CD4-positive, alpha-beta memory T cell (primary cell): Measurements from ENCODE around the gene GP1BB. TPM values are rescaled to one million over a fixed set of nuclear protein-coding genes. Genes with fewer than 3 reads are reported as not detected.
"Not testable (repeated sequence)": the region's sequence is repeated elsewhere in the genome, so short reads cannot be mapped to it uniquely, and the experiment has no call there.

Source experiments
- CTCF ChIA-PET: fragments of 350-600 bp; sonication (Branson Sonifier 250); formaldehyde crosslinking; loops from one replicate; lab custom pipeline; 2021; ENCODE audit warnings: inconsistent platforms; ENCODE audit not compliant: partially characterized antibody; lab: Charles Lee
- POLR2A ChIA-PET: fragments of 350-600 bp; sonication (Branson Sonifier 250); formaldehyde crosslinking; loops from one replicate; lab custom pipeline; 2021; ENCODE audit not compliant: partially characterized antibody; lab: Charles Lee
- DNase-seq, 5 donors: peaks; one replicate each; pipeline versions ENCODE4 v3.0.0 to v3.0.0-alpha.2; 2020 to 2022; ENCODE audit warnings: mixed read lengths in 1 of 5
- H3K27ac ChIP-seq: one replicate; pipeline ENCODE4 v1.7.0; 2013; ENCODE audit warnings: low read depth, low read length
- H3K27me3 ChIP-seq: 2 replicates; pipeline ENCODE4 v1.7.0; 2013; ENCODE audit warnings: mild to moderate bottlenecking, low read length, moderate library complexity; ENCODE audit not compliant: insufficient read depth
- H3K36me3 ChIP-seq: 2 replicates; pipeline ENCODE4 v1.7.0; 2013; ENCODE audit warnings: mild to moderate bottlenecking, low read length, moderate library complexity; ENCODE audit not compliant: insufficient read depth
- H3K4me1 ChIP-seq: 2 replicates; pipeline ENCODE4 v1.7.0; 2013; ENCODE audit warnings: mild to moderate bottlenecking, low read length, moderate library complexity; ENCODE audit not compliant: insufficient read depth
- H3K4me3 ChIP-seq, 2 donors: one replicate each; pipeline ENCODE4 v1.7.0; 2013; ENCODE audit warnings: low read length in 2 of 2, mild to moderate bottlenecking in 1 of 2
- H3K9me3 ChIP-seq, 2 donors: one replicate each; pipeline ENCODE4 v1.7.0; 2013; ENCODE audit warnings: low read length in 2 of 2, control low read depth in 1 of 2; ENCODE audit not compliant: control insufficient read depth in 1 of 2
- H3K27ac Mint-ChIP-seq, 7 donors: one replicate each; pipeline ENCODE4 v1.8.0; 2020 to 2021; ENCODE audit warnings: mixed read lengths in 7 of 7, mild to moderate bottlenecking in 6 of 7, inconsistent platforms in 3 of 7, moderate library complexity in 3 of 7
- H3K27me3 Mint-ChIP-seq, 2 donors: one replicate each; pipeline ENCODE4 v1.8.0; 2020 to 2021; ENCODE audit warnings: mixed read lengths in 2 of 2
- H3K36me3 Mint-ChIP-seq, 2 donors: one replicate each; pipeline ENCODE4 v1.8.0; 2020 to 2021; ENCODE audit warnings: mixed read lengths in 2 of 2, inconsistent platforms in 1 of 2, mild to moderate bottlenecking in 1 of 2
- H3K4me1 Mint-ChIP-seq, 4 donors: one replicate each; pipeline ENCODE4 v1.8.0; 2020 to 2021; ENCODE audit warnings: mixed read lengths in 4 of 4, mild to moderate bottlenecking in 1 of 4
- H3K4me3 Mint-ChIP-seq, 8 donors: one replicate each; pipeline ENCODE4 v1.8.0; 2020 to 2021; ENCODE audit warnings: mixed read lengths in 8 of 8, mild to moderate bottlenecking in 7 of 8, moderate library complexity in 6 of 8, inconsistent platforms in 3 of 8
- H3K9me3 Mint-ChIP-seq, 8 donors: one replicate each; pipeline ENCODE4 v1.8.0; 2020 to 2021; ENCODE audit warnings: mixed read lengths in 8 of 8, mild to moderate bottlenecking in 5 of 8, inconsistent platforms in 3 of 8, moderate library complexity in 1 of 8
- intact Hi-C: fragments of 100-400 bp; cut with micrococcal nuclease; formaldehyde crosslinking; loops from one replicate; pipeline ENCODE4 v1.15.1; 2023
- polyA plus RNA-seq, 2 donors: library from polyadenylated mRNA; unstranded; fragments of 300-500 nt; fragmentation: Illumina TruSeq; gene quantifications; one replicate each; pipeline ENCODE4 v1.2.3, GENCODE V29; 2021
- total RNA-seq, 2 experiments: library from RNA; stranded (reverse); gene quantifications; one replicate each; pipeline ENCODE4 v1.2.3, GENCODE V29; 2021

GP1BB gene
- not detected for total RNA-seq
- polyA plus RNA-seq, result not detected

DNA sequence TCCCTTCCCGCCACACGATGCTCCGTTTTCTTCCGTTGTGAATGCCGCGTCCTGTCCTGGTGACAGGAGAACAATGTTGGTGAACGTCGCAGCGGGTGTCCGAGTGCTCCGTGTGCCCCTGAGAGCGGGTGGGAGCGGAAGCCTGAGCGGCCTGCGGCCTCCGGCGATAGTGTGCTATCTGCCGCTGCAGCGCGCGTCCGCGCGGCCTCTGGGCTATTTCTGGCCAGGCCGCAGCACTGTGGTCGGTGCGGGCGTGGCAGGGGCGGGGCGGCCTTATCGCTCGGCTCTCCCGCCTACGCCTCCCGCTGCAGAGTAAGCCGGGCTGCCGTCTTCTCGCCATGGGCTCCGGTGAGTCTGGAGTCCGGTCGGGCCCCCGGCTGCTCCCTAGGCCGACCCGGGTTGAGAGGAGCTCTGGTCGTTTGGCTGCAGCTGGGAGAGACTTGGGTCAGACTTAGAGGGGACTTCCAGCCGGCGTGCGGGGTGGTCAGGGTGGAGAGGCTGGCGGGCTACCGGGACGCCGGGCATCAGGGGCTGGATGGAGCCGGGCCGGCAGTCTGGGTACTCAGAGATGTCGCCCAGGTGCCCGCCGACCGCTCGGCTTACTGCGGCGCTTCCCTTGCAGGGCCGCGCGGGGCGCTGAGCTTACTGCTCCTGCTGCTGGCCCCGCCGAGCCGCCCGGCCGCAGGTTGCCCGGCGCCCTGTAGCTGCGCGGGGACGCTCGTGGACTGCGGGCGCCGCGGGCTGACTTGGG is at the start of gene GP1BB:
TSS of gene GP1BB (plus strand) at position 308 of the 751 bp plus-strand sequence. CDS start at position 339, 31 bp downstream.
- H3K9me3 ChIP-seq, result no peaks in the 10 kb centered on the region
- DNase-seq, result peak in 3 of 5 donors; percentile 15 to 37 (median 17)
- intact Hi-C loops, result no loop called here
- H3K36me3 ChIP-seq, result no peaks in the 10 kb centered on the region
- H3K27me3 ChIP-seq, result peaks cover 5% of the 10 kb centered on the region
- H3K27me3 Mint-ChIP-seq, result peaks cover 30 to 37% of the 10 kb centered on the region in 2 donors
- ChIA-PET POLR2A (no interaction called here), CTCF (no interaction called here)
- peak within 1 kb of the TSS in 1 of 2 donors; percentile 6 for H3K4me3 ChIP-seq
- H3K4me3 Mint-ChIP-seq, result peak within 1 kb of the TSS in 7 of 8 donors; percentile 2 to 70 (median 59)
- H3K36me3 Mint-ChIP-seq, result no peaks in the 10 kb centered on the region
- peaks cover 0 to 4% (median 0%) of the 10 kb centered on the region in 8 donors for H3K9me3 Mint-ChIP-seq
- no peak within 1 kb of the TSS for H3K27ac ChIP-seq
- H3K27ac Mint-ChIP-seq, result no peak within 1 kb of the TSS
- H3K4me1 ChIP-seq, result peaks cover 17% of the 10 kb centered on the region
- peaks cover 2 to 36% (median 12%) of the 10 kb centered on the region in 4 donors for H3K4me1 Mint-ChIP-seq

DNA sequence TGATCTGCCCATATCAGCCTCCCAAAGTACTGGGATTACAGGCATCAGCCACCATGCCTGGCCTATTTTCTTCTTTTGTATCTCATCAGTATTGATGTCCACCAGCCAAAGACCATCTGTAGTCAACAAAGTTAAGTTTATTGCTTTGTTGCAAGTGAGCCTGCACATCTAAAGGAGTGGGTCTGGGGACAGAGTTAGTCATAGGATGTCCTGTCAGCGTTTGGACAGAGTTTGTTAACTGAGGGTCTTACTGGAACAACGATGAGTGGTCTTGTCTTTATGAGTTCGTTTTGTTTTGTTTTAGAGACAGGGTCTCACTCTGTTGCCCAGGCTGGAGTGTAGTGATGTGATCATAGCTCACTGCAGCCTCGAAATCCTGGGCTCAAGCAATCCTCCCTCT is 49.7 kb upstream of the GP1BB start:
- intact Hi-C loops, result no loop called here
- CTCF ChIA-PET, result no interaction called here

DNA sequence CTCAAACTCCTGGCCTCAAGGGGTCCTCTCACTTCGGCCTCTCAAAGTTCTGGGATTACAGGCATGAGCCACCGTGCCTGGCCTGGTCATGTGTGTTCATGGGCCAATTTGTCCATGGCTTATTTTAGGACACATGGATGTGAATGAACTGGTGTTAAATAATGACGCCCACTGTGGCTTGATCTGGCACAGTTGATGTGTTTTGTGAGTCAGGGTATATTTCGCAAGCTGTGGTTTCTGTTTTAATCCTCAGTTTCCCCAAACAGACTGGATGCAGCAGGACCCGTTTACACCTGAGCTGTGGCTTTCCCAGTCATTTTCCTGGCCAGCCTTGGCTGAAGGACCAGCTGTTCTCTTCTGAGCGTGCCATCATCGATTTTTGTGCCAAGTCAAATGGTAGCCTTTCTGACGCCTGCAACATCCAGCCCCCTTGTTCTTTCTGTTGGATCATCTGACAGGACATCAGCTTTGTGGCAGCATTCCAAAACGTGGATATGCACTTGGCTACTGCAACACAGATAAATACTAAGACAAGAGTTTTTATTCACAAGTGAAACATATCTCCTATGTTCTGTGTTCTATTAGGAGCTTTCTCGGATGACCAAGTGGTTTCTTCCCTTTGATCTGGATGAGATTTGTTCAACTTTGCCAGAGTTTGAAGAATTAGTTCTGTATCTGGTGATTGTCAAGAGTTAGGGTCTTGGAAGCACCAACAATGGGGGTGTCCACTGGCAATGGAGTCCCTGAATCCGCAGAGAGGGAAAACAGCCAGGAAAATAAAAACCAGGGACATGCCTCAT is 49.0 kb upstream of the GP1BB start:
- peaks cover 10 to 12% of the 10 kb centered on the region in 2 donors for H3K27me3 Mint-ChIP-seq
- H3K4me1 Mint-ChIP-seq, result no peaks in the 10 kb centered on the region
- CTCF ChIA-PET, result no interaction called here
- no peak overlapping the region for H3K4me3 ChIP-seq
- no peaks in the 10 kb centered on the region for H3K36me3 ChIP-seq
- no peaks in the 10 kb centered on the region for H3K9me3 Mint-ChIP-seq
- H3K27ac Mint-ChIP-seq, result no peak overlapping the region
- H3K36me3 Mint-ChIP-seq, result no peaks in the 10 kb centered on the region
- H3K4me3 Mint-ChIP-seq, result no peak overlapping the region
- peaks cover 6% of the 10 kb centered on the region for H3K27me3 ChIP-seq
- H3K4me1 ChIP-seq, result no peaks in the 10 kb centered on the region
- no peak for DNase-seq
- POLR2A ChIA-PET, result no interaction called here
- intact Hi-C loops, result no loop called here
- no peak overlapping the region for H3K27ac ChIP-seq
- H3K9me3 ChIP-seq, result no peaks in the 10 kb centered on the region

More for the DNA sequence above, 49.7 kb upstream of the GP1BB start:
- Histone ChIP-seq H3K4me1 (no peaks in the 10 kb centered on the region), H3K4me3 (no peak overlapping the region), H3K9me3 (no peaks in the 10 kb centered on the region), H3K27ac (no peak overlapping the region), H3K27me3 (peaks cover 6% of the 10 kb centered on the region), H3K36me3 (no peaks in the 10 kb centered on the region)
- no peak for DNase-seq
- Mint-ChIP-seq H3K27me3 (peaks cover 10 to 12% of the 10 kb centered on the region in 2 donors), H3K9me3 (no peaks in the 10 kb centered on the region), H3K4me3 (no peak overlapping the region), H3K4me1 (no peaks in the 10 kb centered on the region), H3K27ac (no peak overlapping the region), H3K36me3 (no peaks in the 10 kb centered on the region)
- POLR2A ChIA-PET, result no interaction called here

DNA sequence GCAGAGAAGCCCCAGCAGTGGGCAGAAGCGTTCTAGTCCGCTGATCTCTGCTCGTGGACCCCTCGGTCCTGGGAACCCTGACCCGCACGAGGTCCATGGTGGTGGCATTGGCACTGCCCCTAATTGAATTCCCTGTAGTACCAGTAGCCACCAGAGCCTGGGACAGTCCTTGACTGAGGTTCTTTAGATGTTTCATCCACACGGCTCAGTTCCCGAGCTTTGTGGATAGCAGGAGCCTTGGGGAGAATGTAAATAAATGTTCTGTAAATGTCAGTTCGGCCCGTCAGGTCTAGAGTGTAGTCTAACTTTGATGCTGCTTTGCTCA is 48.4 kb upstream of the GP1BB start:
- no peaks in the 10 kb centered on the region for H3K36me3 Mint-ChIP-seq
- intact Hi-C loops, result no loop called here
- POLR2A ChIA-PET, result no interaction called here
- no peak overlapping the region for H3K4me3 Mint-ChIP-seq
- H3K4me1 Mint-ChIP-seq, result no peaks in the 10 kb centered on the region
- no peak overlapping the region for H3K4me3 ChIP-seq
- no peaks in the 10 kb centered on the region for H3K9me3 ChIP-seq
- H3K27ac Mint-ChIP-seq, result no peak overlapping the region
- H3K27me3 Mint-ChIP-seq, result peaks cover 10 to 12% of the 10 kb centered on the region in 2 donors
- H3K36me3 ChIP-seq, result no peaks in the 10 kb centered on the region
- no peaks in the 10 kb centered on the region for H3K4me1 ChIP-seq
- peaks cover 9% of the 10 kb centered on the region for H3K27me3 ChIP-seq
- H3K9me3 Mint-ChIP-seq, result no peaks in the 10 kb centered on the region
- H3K27ac ChIP-seq, result no peak overlapping the region
- CTCF ChIA-PET, result no interaction called here
- DNase-seq, result no peak

DNA sequence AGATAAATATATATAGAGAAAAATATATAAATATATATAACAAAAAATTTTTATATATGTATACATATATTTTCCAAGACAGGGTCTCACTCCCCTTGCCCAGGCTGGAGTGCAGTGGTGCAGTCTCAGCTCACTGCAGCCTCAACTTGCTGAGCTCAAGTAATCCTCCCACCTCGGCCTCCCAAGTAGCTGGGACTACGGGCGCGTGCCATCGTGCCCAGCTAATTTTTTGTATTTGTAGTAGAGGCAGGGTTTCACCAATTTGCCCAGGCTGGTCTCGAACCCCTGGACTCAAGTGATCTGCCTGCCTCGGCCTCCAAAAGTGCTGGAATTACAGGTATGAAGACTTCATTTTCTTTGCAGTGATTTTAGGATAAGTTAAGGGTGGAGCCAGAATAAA is 47.9 kb upstream of the GP1BB start:
- ChIA-PET POLR2A (no interaction called here), CTCF (interaction anchor here (1.3 kb wide), 1 partner anchor 42 kb away, joined by 5 read pairs; no protein-coding TSS in a partner anchor)
- Histone ChIP-seq H3K27ac (no peak overlapping the region), H3K9me3 (no peaks in the 10 kb centered on the region), H3K27me3 (peaks cover 9% of the 10 kb centered on the region), H3K36me3 (no peaks in the 10 kb centered on the region), H3K4me3 (no peak overlapping the region), H3K4me1 (no peaks in the 10 kb centered on the region)
- Mint-ChIP-seq H3K36me3 (no peaks in the 10 kb centered on the region), H3K27me3 (peaks cover 10 to 13% of the 10 kb centered on the region in 2 donors), H3K27ac (no peak overlapping the region), H3K4me1 (no peaks in the 10 kb centered on the region), H3K9me3 (no peaks in the 10 kb centered on the region), H3K4me3 (no peak overlapping the region)
- intact Hi-C loops, result no loop called here
- no peak for DNase-seq

DNA sequence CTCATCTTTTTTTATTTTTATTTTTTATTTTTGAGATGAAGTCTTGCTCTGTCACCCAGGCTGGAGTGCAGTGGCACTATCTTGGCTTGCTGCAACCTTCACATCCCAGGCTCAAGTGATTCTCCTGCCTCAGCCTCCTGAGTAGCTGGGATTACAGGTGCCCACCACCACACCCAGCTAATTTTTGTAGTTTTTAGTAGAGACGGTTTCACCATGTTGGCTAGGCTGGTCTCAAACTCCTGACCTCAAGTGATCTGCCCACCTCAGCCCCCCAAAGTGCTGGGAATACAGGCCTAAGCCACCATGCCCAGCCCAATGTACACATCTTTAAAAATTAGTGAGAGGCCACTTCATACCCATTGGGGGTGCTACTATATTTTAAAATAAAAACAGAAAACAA is 46.9 kb upstream of the GP1BB start:
- H3K36me3 ChIP-seq, DNase-seq, intact Hi-C loops, H3K4me1 ChIP-seq, H3K4me3 ChIP-seq, H3K4me1 Mint-ChIP-seq, POLR2A ChIA-PET, H3K27me3 ChIP-seq, H3K9me3 Mint-ChIP-seq, H3K27ac ChIP-seq, H3K9me3 ChIP-seq, H3K36me3 Mint-ChIP-seq, H3K4me3 Mint-ChIP-seq, H3K27ac Mint-ChIP-seq: not testable (repeated sequence)
- CTCF ChIA-PET, result interaction anchor here (1.3 kb wide), 1 partner anchor 41 kb away, joined by 5 read pairs; no protein-coding TSS in a partner anchor
- peaks cover 14 to 19% of the 10 kb centered on the region in 2 donors for H3K27me3 Mint-ChIP-seq

DNA sequence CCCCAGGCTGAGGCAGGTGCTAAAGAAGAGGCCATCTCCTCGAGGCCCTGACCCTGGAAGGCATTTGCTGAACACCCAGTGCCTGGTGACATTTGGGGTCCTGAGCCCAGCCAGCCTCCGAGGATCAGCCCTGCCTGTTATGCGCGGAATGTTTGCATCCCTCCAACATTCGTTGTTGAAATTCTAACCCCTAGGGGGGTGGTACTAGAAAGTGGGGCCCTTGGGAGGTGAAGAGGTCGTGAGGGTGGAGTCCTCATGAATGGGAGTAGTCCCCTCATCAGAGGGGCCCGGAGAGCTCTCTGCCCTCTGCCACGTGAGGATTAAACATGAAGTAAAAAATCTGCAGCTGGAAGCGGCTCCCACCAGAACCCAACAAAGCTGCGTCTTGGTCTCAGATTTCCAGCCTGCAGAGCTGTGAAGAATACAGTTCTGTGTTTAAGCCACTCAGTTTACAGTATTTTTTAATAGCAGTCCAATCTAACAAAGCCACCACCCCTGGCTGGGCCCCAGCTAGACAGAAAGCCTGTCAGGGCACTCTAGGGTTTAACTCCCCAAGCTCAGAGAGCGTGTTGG is 44.3 kb upstream of the GP1BB start:
- Histone ChIP-seq H3K27me3 (peaks cover 9% of the 10 kb centered on the region), H3K9me3 (no peaks in the 10 kb centered on the region), H3K4me3 (no peak overlapping the region), H3K27ac (no peak overlapping the region), H3K4me1 (no peaks in the 10 kb centered on the region), H3K36me3 (no peaks in the 10 kb centered on the region)
- ChIA-PET POLR2A (interaction anchor here (0.6 kb wide), 1 partner anchor 14 kb away, joined by 3 read pairs; no protein-coding TSS in a partner anchor), CTCF (interaction anchor here (0.7 to 2.4 kb wide), 8 partner anchors 10 to 262 kb away, joined by 3 to 8 read pairs (median 3); partner anchors contain the start of genes COMT and TXNRD2)
- no peaks in the 10 kb centered on the region for H3K4me1 Mint-ChIP-seq
- H3K4me3 Mint-ChIP-seq, result no peak overlapping the region
- no peak overlapping the region for H3K27ac Mint-ChIP-seq
- H3K36me3 Mint-ChIP-seq, result no peaks in the 10 kb centered on the region
- H3K9me3 Mint-ChIP-seq, result peaks cover 0 to 3% (median 0%) of the 10 kb centered on the region in 8 donors
- no peak for DNase-seq
- intact Hi-C loops, result no loop called here
- peaks cover 20 to 28% of the 10 kb centered on the region in 2 donors for H3K27me3 Mint-ChIP-seq
